IPS-18a (cell line): ENCODE measurements around the gene AMACR.

ENCODE experiments used
- H3K27ac ChIP-seq: one replicate; pipeline ENCODE4 v1.5.1; 2013; ENCODE audit warnings: low read length
- H3K27me3 ChIP-seq: one replicate; pipeline ENCODE4 v1.6.1; 2013; ENCODE audit warnings: mild to moderate bottlenecking, low read length; ENCODE audit not compliant: control insufficient read depth, insufficient read depth
- H3K36me3 ChIP-seq: one replicate; pipeline ENCODE4 v1.6.1; 2013; ENCODE audit warnings: low read depth, low read length; ENCODE audit not compliant: control insufficient read depth
- H3K4me1 ChIP-seq: one replicate; pipeline ENCODE4 v1.6.1; 2013; ENCODE audit warnings: low read depth, low read length; ENCODE audit not compliant: control insufficient read depth
- H3K4me3 ChIP-seq: one replicate; pipeline ENCODE4 v1.5.1; 2013; ENCODE audit warnings: low read length
- H3K9ac ChIP-seq: one replicate; pipeline ENCODE4 v1.6.1; 2013; ENCODE audit warnings: mild to moderate bottlenecking, low read length, moderate library complexity
- H3K9me3 ChIP-seq: one replicate; pipeline ENCODE4 v1.6.1; 2013; ENCODE audit warnings: low read depth, low read length; ENCODE audit not compliant: control insufficient read depth

Gene AMACR

GRCh38 chr5:34007621-34008600 lies at the start of gene AMACR:
Gene AMACR (minus strand): TSS chr5:34008050. CDS start chr5:34008019, 31 bp downstream.
- Histone ChIP-seq H3K27ac (peak within 1 kb of the TSS; percentile 87), H3K36me3 (peaks cover 5% of the 10 kb centered on the region), H3K9me3 (no peaks in the 10 kb centered on the region), H3K4me1 (peaks cover 12% of the 10 kb centered on the region), H3K4me3 (peak within 1 kb of the TSS; percentile 77), H3K27me3 (no peaks in the 10 kb centered on the region), H3K9ac (peak within 1 kb of the TSS; percentile 80)

- H3K9ac ChIP-seq: no peak overlapping the region
- H3K9me3 ChIP-seq: peaks cover 8% of the 10 kb centered on the region
- no peaks in the 10 kb centered on the region for H3K36me3 ChIP-seq
- no peak overlapping the region for H3K4me3 ChIP-seq
- no peaks in the 10 kb centered on the region for H3K27me3 ChIP-seq
- no peaks in the 10 kb centered on the region for H3K4me1 ChIP-seq
- H3K27ac ChIP-seq: no peak overlapping the region
These were observed 49.7 kb upstream of the AMACR start for GRCh38 chr5:34057569-34057968.

DNA sequence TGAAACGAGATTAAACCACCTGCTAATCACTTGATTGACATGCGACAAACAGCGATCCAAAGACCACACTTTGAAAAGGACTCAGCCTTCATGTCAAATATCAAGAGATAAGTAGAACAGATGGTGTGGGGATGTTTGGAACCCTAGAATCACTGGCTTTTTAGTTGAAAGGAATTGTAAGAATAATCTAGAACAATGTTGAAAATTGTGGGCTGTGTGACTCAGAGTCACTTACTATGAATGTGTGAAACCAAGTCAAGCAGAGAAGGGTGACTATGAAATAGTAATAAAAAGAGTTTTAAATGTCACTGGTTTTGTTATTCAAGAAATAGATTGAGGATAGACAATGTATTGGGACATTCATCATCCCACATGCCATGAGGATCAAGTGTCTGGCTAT lies 49.3 kb upstream of the AMACR start:
- H3K9me3 ChIP-seq: peaks cover 8% of the 10 kb centered on the region
- H3K27me3 ChIP-seq: no peaks in the 10 kb centered on the region
- no peaks in the 10 kb centered on the region for H3K36me3 ChIP-seq
- H3K27ac ChIP-seq: no peak overlapping the region
- H3K4me3 ChIP-seq: no peak overlapping the region
- H3K9ac ChIP-seq: no peak overlapping the region
- H3K4me1 ChIP-seq: no peaks in the 10 kb centered on the region

GRCh38 chr5:34055667-34056066 lies 47.8 kb upstream of the AMACR start:
- Histone ChIP-seq H3K4me1 (no peaks in the 10 kb centered on the region), H3K4me3 (no peak overlapping the region), H3K27me3 (no peaks in the 10 kb centered on the region), H3K9ac (no peak overlapping the region), H3K9me3 (no peaks in the 10 kb centered on the region), H3K36me3 (no peaks in the 10 kb centered on the region), H3K27ac (no peak overlapping the region)

GRCh38 chr5:34054400-34054729 lies 46.5 kb upstream of the AMACR start:
- no peak overlapping the region for H3K27ac ChIP-seq
- no peaks in the 10 kb centered on the region for H3K36me3 ChIP-seq
- H3K4me3 ChIP-seq: no peak overlapping the region
- H3K9me3 ChIP-seq: no peaks in the 10 kb centered on the region
- no peak overlapping the region for H3K9ac ChIP-seq
- H3K4me1 ChIP-seq: no peaks in the 10 kb centered on the region
- no peaks in the 10 kb centered on the region for H3K27me3 ChIP-seq

DNA sequence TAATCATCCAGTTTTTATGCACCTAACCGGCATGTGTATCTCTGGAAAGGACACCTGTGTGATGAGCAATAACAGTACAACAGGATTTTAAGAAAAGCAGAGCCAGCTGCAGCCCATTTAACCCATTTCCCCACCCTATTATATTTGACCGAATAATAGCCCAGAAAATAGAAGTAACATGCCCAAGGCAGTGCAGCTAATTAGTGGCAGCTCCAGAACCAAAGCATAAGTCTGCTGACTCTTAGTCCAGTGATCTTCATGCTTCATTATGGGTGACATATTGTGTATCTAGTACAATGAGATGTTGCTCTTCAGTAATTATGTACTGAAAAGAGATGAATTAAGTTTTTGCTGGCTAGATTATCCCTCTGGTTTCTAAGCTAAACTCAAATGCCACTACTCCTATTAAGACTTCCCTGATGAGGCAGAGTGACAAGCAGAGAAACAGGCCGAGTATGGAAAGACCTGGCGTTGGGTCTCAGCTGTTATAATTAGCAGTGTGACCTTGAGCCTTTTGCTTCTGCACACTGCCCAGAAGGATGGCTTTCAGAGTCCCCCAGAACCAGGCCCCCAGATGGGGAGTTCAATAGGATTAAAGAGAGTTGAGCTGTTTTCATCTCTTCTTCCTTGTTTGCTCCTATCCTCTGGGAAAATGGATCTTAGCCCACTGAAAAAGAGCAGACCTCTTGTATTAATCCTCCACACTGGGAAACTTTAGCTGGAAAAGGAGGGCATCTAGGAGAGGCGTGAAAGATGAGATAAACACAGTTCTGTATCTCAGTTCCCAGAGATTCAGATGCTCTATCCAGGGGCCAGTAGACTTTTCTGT lies 45.9 kb upstream of the AMACR start:
- Histone ChIP-seq H3K36me3 (no peaks in the 10 kb centered on the region), H3K9me3 (no peaks in the 10 kb centered on the region), H3K4me3 (no peak overlapping the region), H3K9ac (no peak overlapping the region), H3K27me3 (no peaks in the 10 kb centered on the region), H3K4me1 (no peaks in the 10 kb centered on the region), H3K27ac (no peak overlapping the region)

DNA sequence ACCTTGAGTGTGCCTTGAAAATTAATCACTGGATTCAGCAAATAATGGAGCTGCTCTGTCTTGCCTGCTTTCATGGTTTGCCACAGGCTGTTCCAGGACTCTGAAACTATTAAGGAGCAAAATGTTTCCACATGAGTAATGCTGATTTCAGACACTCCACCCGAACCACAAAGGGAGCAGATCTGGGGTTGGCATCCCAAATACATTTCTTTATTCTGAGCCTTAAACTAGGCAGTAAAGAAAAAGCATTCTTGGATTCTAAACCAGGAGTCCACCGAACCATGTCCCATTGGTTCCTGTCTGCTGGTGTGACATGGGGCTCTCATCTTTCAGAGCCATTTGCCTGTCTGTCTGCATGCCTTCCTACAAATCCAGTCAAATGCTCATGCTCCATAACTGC lies 45.3 kb upstream of the AMACR start:
- Histone ChIP-seq H3K36me3 (no peaks in the 10 kb centered on the region), H3K4me3 (no peak overlapping the region), H3K9me3 (no peaks in the 10 kb centered on the region), H3K9ac (no peak overlapping the region), H3K27me3 (no peaks in the 10 kb centered on the region), H3K4me1 (no peaks in the 10 kb centered on the region), H3K27ac (no peak overlapping the region)

DNA sequence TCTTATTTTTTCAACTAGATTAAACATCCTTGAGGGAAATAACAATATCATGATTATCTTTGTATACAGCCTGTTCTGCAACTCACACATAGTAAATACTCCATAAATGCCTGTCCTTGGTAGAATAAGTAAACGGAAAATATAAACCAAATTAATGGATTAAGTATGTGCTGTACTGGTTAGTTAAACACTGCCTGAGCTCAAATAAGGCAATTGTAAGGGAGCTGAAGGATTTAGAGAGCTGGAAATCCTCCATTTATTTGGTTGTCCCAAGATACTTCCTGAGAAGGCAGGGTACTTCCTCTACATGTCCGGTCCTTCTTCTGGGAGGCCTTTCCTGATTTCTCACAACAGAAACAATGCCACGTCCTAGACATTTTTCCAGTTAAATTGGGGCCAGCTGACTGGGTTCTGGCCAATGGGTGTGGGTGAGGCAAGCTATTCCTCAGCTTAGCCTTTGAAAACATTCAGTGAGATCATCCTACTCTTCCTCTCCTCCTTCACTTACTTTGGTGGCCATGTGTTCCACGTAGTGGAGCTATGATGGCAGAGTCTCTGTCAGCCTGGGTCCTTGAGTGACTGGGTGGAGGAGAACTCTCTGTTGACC lies 43.6 kb upstream of the AMACR start:
- no peaks in the 10 kb centered on the region for H3K36me3 ChIP-seq
- H3K9ac ChIP-seq: no peak overlapping the region
- no peaks in the 10 kb centered on the region for H3K9me3 ChIP-seq
- H3K4me3 ChIP-seq: no peak overlapping the region
- no peaks in the 10 kb centered on the region for H3K4me1 ChIP-seq
- H3K27me3 ChIP-seq: no peaks in the 10 kb centered on the region
- H3K27ac ChIP-seq: no peak overlapping the region

DNA sequence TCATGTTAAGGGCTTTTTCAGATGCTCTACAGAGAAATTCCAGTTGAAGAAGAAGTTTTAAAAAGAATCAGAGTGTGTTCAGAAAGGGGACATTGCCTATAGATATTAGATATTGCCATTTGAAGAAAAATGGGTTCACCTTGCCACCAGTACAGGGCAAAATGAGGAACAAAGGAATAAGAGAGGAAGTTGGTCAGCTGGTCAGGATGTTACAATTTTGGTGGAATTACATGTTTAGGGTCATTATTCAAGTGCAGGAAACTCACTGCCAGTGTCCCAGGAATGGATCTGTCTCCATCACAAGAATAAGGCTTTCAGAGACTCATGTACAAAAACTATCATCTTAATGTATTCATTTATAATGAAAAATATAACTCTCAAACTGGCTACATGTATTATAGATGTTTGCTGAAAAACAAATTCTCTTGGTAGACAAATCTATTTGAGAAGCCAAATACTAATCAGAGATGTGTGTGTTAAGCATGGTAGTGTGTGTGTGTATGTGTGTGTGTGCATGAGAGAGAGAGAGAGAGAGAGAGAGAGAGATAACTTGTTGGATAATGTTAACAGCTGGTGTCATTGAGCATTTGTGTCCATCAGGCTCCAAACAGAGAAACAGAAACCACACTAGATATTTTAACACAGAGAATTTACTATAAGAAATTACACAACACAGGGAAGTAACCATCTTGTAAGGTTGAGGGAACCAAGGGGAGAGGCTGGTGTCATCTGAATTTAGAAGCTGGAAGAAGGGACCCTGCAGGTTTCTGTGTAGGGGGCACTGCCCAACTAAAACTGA lies 40.1 kb upstream of the AMACR start:
- Histone ChIP-seq H3K4me1 (no peaks in the 10 kb centered on the region), H3K36me3 (no peaks in the 10 kb centered on the region), H3K4me3 (no peak overlapping the region), H3K27me3 (no peaks in the 10 kb centered on the region), H3K9ac (no peak overlapping the region), H3K9me3 (no peaks in the 10 kb centered on the region), H3K27ac (no peak overlapping the region)

DNA sequence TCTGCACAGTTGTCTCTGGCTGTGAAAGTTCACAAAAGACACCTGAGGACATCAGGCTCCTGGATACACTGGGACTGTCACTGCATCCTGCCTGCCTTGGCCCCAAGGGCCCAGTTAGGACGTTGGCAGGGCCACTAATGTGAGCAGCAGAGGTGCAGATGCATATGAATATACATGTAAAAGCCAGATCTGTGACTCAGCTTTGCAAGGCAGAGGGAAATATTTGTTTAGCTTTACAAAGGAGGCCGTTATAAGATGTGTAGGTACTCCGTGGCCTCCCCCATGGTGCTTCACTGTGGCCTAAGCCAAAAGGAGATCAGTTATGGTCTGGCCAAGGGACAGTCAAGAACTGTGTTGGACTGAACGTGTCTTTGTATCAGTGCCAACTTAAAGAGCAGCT lies 39.3 kb upstream of the AMACR start:
- Histone ChIP-seq H3K27ac (no peak overlapping the region), H3K4me1 (no peaks in the 10 kb centered on the region), H3K9me3 (no peaks in the 10 kb centered on the region), H3K9ac (no peak overlapping the region), H3K4me3 (no peak overlapping the region), H3K36me3 (no peaks in the 10 kb centered on the region), H3K27me3 (no peaks in the 10 kb centered on the region)

DNA sequence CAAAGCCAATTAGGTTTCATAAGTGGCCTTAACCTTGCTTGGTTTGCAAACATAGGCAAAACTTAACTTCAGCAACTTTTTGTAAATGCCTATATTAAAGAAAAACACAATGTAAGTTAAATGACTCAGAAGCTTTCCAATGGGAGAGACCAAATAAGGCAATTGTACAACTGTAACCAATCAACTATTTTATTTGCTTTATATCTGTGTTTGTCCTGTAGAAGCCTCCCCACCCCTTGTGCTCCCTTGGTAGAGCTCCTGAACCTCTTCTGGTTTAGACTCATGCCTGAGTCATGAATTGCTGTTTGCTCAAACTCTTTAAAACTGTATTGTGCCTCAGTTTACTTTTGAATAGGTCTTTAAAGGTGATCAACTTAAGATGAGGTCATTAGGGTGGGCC lies 38.1 kb upstream of the AMACR start:
- no peak overlapping the region for H3K27ac ChIP-seq
- H3K9me3 ChIP-seq: no peaks in the 10 kb centered on the region
- no peaks in the 10 kb centered on the region for H3K36me3 ChIP-seq
- no peak overlapping the region for H3K4me3 ChIP-seq
- no peak overlapping the region for H3K9ac ChIP-seq
- no peaks in the 10 kb centered on the region for H3K27me3 ChIP-seq
- no peaks in the 10 kb centered on the region for H3K4me1 ChIP-seq
